A549 (cell line): Measurements from ENCODE around the gene LASP1. TPM values are rescaled to one million over a fixed set of nuclear protein-coding genes. Genes with fewer than 3 reads are reported as not detected.

Source experiments
- ATAC-seq, 2 experiments: fragments of 200-7000 bp in 1 of 2; fragments of >200 bp in 1 of 2; cut with Nextera tagmentation in 1 of 2; cut with Tn5 transposase in 1 of 2; 3 replicates each; pipeline versions ENCODE4 v1.8.0 to v1.9.1; 2018 to 2020; ENCODE audit warnings: mild to moderate bottlenecking in 1 of 2, moderate library complexity in 1 of 2
- CTCF ChIA-PET: fragments of 300-600 bp; sonication (Branson Sonifier 250); formaldehyde crosslinking; extraction: SDS; loops from one replicate; lab custom pipeline; 2021; ENCODE audit warnings: antibody characterized with exemption, inconsistent platforms; lab: Yijun Ruan, JAX
- POLR2A ChIA-PET: fragments of 350-600 bp; formaldehyde crosslinking; extraction: SDS; loops from one replicate; lab custom pipeline; 2021; ENCODE audit warnings: antibody characterized with exemption, inconsistent platforms; lab: Yijun Ruan, JAX
- DNase-seq, 2 experiments: peaks; one replicate each; pipeline versions ENCODE4 v3.0.0 to v3.0.0-alpha.2; 2011 to 2016; ENCODE audit warnings: low read depth in 1 of 2, low spot score in 1 of 2
- FAIRE-seq: peaks from 2 replicates; lab custom pipeline; 2011; peaks lifted over from hg19 to GRCh38; lab: Jason Lieb, UNC
- H3K27ac ChIP-seq, 2 experiments: fragments of >200 bp; sonication (Bioruptor Twin); formaldehyde crosslinking; 3 replicates each; pipeline ENCODE4 v1.5.1; 2016 to 2017
- H3K4me1 ChIP-seq: fragments of >200 bp; sonication (Bioruptor Twin); formaldehyde crosslinking; 3 replicates; pipeline ENCODE4 v1.6.1; 2016
- H3K4me2 ChIP-seq: fragments of >200 bp; sonication (Bioruptor Twin); formaldehyde crosslinking; 3 replicates; pipeline ENCODE4 v1.6.1; 2016
- H3K4me3 ChIP-seq: fragments of >200 bp; sonication (Bioruptor Twin); formaldehyde crosslinking; 3 replicates; pipeline ENCODE4 v1.5.1; 2016
- H3K9me3 ChIP-seq: fragments of >200 bp; sonication (Bioruptor Twin); formaldehyde crosslinking; 3 replicates; pipeline ENCODE4 v1.6.1; 2016
- CBX2 ChIP-seq: fragments of 200-600 bp; sonication (generic); IDR thresholded peaks from 2 replicates; pipeline ENCODE4 v1.6.1; 2016; ENCODE audit warnings: low read depth, mild to moderate bottlenecking, borderline replicate concordance
- CHD2 ChIP-seq: fragments of 150-350 bp; IDR thresholded peaks from 2 replicates; pipeline ENCODE4 v1.6.1; 2014; ENCODE audit warnings: low read length; ENCODE audit not compliant: partially characterized antibody
- CHD4 ChIP-seq: fragments of 200-600 bp; sonication (generic); IDR thresholded peaks from 2 replicates; pipeline ENCODE4 v1.6.1; 2016; ENCODE audit warnings: antibody characterized with exemption, mild to moderate bottlenecking, borderline replicate concordance
- EHMT2 ChIP-seq: fragments of 200-600 bp; sonication (generic); IDR thresholded peaks from 2 replicates; pipeline ENCODE4 v1.6.1; 2016; ENCODE audit warnings: antibody characterized with exemption, low read depth, mild to moderate bottlenecking, moderate library complexity
- GATA3 ChIP-seq: IDR thresholded peaks from 2 replicates; pipeline ENCODE4 v1.6.1; 2012; ENCODE audit warnings: borderline replicate concordance
- HES2 ChIP-seq: fragments of >200 bp; sonication (Bioruptor Twin); formaldehyde crosslinking; IDR thresholded peaks from 2 replicates; pipeline ENCODE4 v1.6.1; 2016
- HOXB5 ChIP-seq: fragments of 250-450 bp; sonication (Bioruptor Pico); IDR thresholded peaks from 2 replicates; pipeline ENCODE4 v1.5.0; 2020; ENCODE audit warnings: mild to moderate bottlenecking, moderate library complexity
- JUN ChIP-seq, 2 experiments: fragments of >200 bp; sonication (Bioruptor Twin); formaldehyde crosslinking; IDR thresholded peaks; 2 replicates in 1 of 2; 3 replicates in 1 of 2; pipeline ENCODE4 v1.6.1; 2016 to 2017
- JUNB ChIP-seq: fragments of >200 bp; sonication (Bioruptor Twin); formaldehyde crosslinking; IDR thresholded peaks from 2 replicates; pipeline ENCODE4 v1.6.1; 2016
- MYC ChIP-seq: IDR thresholded peaks from 2 replicates; pipeline ENCODE4 v1.6.1; 2012; ENCODE audit warnings: mild to moderate bottlenecking, inconsistent platforms, low read length, improper control_type of control experiment, borderline replicate concordance
- NFE2L2 ChIP-seq: fragments of 150-350 bp; conservative IDR thresholded peaks from 2 replicates; pipeline ENCODE4 v1.6.1; 2014; ENCODE audit warnings: low read length
- RAD21 ChIP-seq, 2 experiments: fragments of >200 bp in 1 of 2; sonication (Bioruptor Twin) in 1 of 2; formaldehyde crosslinking in 1 of 2; IDR thresholded peaks in 1 of 2; conservative IDR thresholded peaks in 1 of 2; 2 replicates in 1 of 2; 3 replicates in 1 of 2; pipeline ENCODE4 v1.6.1; 2012 to 2018; ENCODE audit warnings: inconsistent platforms in 1 of 2
- RARB ChIP-seq: fragments of 250-450 bp; sonication (Bioruptor Pico); IDR thresholded peaks from 2 replicates; pipeline ENCODE4 v1.8.0; 2021; ENCODE audit warnings: mild to moderate bottlenecking, moderate library complexity
- RCOR1 ChIP-seq: fragments of 150-350 bp; IDR thresholded peaks from 2 replicates; pipeline ENCODE4 v1.6.1; 2014; ENCODE audit warnings: antibody characterized with exemption, low read length, low read depth
- REST ChIP-seq: fragments of 200-600 bp; sonication (generic); IDR thresholded peaks from 2 replicates; pipeline ENCODE4 v1.6.1; 2016; ENCODE audit warnings: antibody characterized with exemption, mild to moderate bottlenecking, moderate library complexity
- RNF2 ChIP-seq: fragments of 200-600 bp; sonication (generic); IDR thresholded peaks from 2 replicates; pipeline ENCODE4 v1.6.1; 2016; ENCODE audit warnings: low read depth, mild to moderate bottlenecking, antibody characterized with exemption, moderate library complexity, borderline replicate concordance
- SMC3 ChIP-seq: fragments of >200 bp; sonication (Bioruptor Twin); formaldehyde crosslinking; IDR thresholded peaks from 3 replicates; pipeline ENCODE4 v1.6.1; 2018; ENCODE audit warnings: inconsistent platforms
- TFCP2L1 ChIP-seq: fragments of 250-450 bp; sonication (Bioruptor Pico); IDR thresholded peaks from 2 replicates; pipeline ENCODE4 v1.5.0; 2021; ENCODE audit warnings: mild to moderate bottlenecking
- ZC3H11A ChIP-seq: fragments of 450-650 bp; IDR thresholded peaks from 2 replicates; pipeline ENCODE4 v1.6.1; 2014; ENCODE audit warnings: antibody characterized with exemption, mild to moderate bottlenecking
- ZFP36 ChIP-seq: fragments of 450-650 bp; IDR thresholded peaks from 2 replicates; pipeline ENCODE4 v1.6.1; 2014; ENCODE audit warnings: borderline replicate concordance; ENCODE audit not compliant: partially characterized antibody
- ZSCAN20 ChIP-seq: fragments of 250-450 bp; sonication (Bioruptor Pico); IDR thresholded peaks from 2 replicates; pipeline ENCODE4 v1.8.0; 2022; ENCODE audit warnings: mild to moderate bottlenecking, moderate library complexity
- WGBS: methylation state at CpG from one replicate; pipeline ENCODE4 v1.1.6; 2017; ENCODE audit errors: missing lambda C conversion rate; 5-methylcytosine and 5-hydroxymethylcytosine counted together
- polyA plus RNA-seq, 4 experiments: library from polyadenylated mRNA; depleted of rRNA in 3 of 4; stranded (reverse); fragments of >200 nt; fragmentation: RNase III in 1 of 4; extraction: RNeasy Plus Mini Kit Qiagen cat#74134 plus additional on column Dnase treatment in 1 of 4; gene quantifications; 2 replicates in 3 of 4; 3 replicates in 1 of 4; pipeline ENCODE4 v1.2.3, GENCODE V29; 2011 to 2017
- TF ChIP-seq, protein P1 (sequence below): fragments of 250-450 bp; sonication (Bioruptor Pico); IDR thresholded peaks from 2 replicates; pipeline ENCODE4 v1.5.0; 2020; ENCODE audit warnings: low read depth, mild to moderate bottlenecking, moderate library complexity
- TF ChIP-seq, protein P2 (sequence below): IDR thresholded peaks from 2 replicates; pipeline ENCODE4 v1.6.1; 2012

LASP1 gene
- polyA plus RNA-seq, 2 of the 4 experiments (the other 2 are of a cell fraction) = 145 to 281 TPM

DNA sequence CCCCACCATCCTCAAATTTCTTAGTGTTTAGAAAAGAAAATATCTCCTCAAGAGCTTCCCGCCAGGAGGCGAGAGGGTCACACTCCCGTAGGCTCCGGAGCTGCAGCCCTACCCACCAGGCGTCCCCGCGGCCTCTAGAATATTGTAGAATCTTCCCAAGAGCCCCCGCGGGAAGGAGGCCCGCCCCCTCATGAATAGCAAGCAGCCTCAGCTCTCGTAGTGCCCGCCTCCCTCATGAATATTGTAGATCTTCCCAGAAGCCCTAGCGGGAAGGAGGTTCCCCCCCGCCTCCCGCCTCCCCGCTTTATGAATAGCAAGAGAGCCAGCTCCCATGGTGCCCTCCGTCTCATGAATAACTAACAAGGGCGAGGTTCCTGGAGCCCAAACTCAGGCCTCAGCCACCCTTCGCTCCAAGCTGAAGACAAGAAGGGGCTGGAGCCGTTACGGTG lies 97.5 kb downstream of the LASP1 start, which contains the start of gene FBXO47 (continued):
- TF ChIP-seq SMC3 (0 out of 3 replicates have a peak, but pooled peaks have one; percentile 25), ZSCAN20 (CRISPR knock-in tag) (no peak), CHD4 (no peak), RCOR1 (no peak), JUNB (no peak), ZFP36 (no peak), CBX2 (no peak), NFE2L2 (no peak), JUN (IDR thresholded peaks at IDR 0.05) (peak in 1 of 2 experiments; percentile 67; a peak in 2 of 5 replicates), GATA3 (no peak)
- TF ChIP-seq, protein P1, sequence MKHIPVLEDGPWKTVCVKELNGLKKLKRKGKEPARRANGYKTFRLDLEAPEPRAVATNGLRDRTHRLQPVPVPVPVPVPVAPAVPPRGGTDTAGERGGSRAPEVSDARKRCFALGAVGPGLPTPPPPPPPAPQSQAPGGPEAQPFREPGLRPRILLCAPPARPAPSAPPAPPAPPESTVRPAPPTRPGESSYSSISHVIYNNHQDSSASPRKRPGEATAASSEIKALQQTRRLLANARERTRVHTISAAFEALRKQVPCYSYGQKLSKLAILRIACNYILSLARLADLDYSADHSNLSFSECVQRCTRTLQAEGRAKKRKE (CRISPR knock-in tag) = no peak
- TF ChIP-seq, protein P2, sequence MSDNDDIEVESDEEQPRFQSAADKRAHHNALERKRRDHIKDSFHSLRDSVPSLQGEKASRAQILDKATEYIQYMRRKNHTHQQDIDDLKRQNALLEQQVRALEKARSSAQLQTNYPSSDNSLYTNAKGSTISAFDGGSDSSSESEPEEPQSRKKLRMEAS = peak; percentile 95

DNA sequence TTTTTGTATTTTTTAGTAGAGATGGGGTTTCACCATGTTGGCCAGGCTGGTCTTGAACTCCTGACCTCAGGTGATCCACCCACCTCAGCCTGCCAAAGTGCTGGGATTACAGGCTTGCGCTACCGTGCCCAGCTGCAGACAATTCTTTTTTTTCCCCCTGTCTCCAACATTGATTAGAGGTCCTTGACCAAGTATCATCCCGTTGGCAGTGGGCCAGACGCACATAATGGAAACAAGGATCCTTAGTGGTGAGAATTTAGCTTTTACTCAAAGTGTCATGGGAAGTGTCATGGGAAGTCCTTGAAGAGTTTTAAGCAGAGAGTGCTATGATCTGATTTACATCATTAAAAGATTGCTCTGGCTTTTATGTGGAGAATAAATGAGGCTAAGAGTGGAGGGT lies 99.4 kb downstream of the LASP1 start:
- Histone ChIP-seq H3K4me3 (no peak overlapping the region), H3K4me1 (peaks cover 16% of the 10 kb centered on the region; the same call in 2 of the 3 replicates), H3K4me2 (no peak overlapping the region), H3K9me3 (no peaks in the 10 kb centered on the region)
- CTCF ChIA-PET = interaction anchor here (2.9 to 3.6 kb wide), 2 partner anchors 14 to 184 kb away, joined by 17 to 22 read pairs; no protein-coding TSS in a partner anchor
- 88% methylated on average over 4 of the region's 4 CpGs for WGBS
- no peak for ATAC-seq
- TF ChIP-seq RNF2 (no peak), ZC3H11A (no peak), TFCP2L1 (CRISPR knock-in tag) (no peak), CHD2 (no peak), MYC (no peak), HES2 (no peak), RAD21 (conservative IDR thresholded peaks at IDR 0.05 in 1 of 2, IDR thresholded peaks at IDR 0.05 in 1 of 2) (no peak), RARB (no peak), HOXB5 (CRISPR knock-in tag) (no peak), EHMT2 (no peak), REST (no peak)
- TF ChIP-seq, protein P1 (CRISPR knock-in tag) = no peak
- TF ChIP-seq, all 56 proteins: peak for 0
- no peak overlapping the region for H3K27ac ChIP-seq
- DNase-seq (no peak), FAIRE-seq (no peak)
- POLR2A ChIA-PET = no interaction called here
